B cell (primary cell): ENCODE data around the gene ZC3H10.

Experiments used
- CTCF ChIP-seq: fragments of 200-600 bp; IDR thresholded peaks from one replicate; pipeline ENCODE4 v1.8.0; 2022; ENCODE audit warnings: antibody characterized with exemption, mild to moderate bottlenecking
- EZH2 ChIP-seq: IDR thresholded peaks from 2 replicates; pipeline ENCODE4 v1.6.1; 2012; ENCODE audit warnings: borderline replicate concordance, low read depth, mild to moderate bottlenecking, moderate library complexity, low read length; ENCODE audit not compliant: insufficient read depth, poor library complexity, severe bottlenecking

DNA sequence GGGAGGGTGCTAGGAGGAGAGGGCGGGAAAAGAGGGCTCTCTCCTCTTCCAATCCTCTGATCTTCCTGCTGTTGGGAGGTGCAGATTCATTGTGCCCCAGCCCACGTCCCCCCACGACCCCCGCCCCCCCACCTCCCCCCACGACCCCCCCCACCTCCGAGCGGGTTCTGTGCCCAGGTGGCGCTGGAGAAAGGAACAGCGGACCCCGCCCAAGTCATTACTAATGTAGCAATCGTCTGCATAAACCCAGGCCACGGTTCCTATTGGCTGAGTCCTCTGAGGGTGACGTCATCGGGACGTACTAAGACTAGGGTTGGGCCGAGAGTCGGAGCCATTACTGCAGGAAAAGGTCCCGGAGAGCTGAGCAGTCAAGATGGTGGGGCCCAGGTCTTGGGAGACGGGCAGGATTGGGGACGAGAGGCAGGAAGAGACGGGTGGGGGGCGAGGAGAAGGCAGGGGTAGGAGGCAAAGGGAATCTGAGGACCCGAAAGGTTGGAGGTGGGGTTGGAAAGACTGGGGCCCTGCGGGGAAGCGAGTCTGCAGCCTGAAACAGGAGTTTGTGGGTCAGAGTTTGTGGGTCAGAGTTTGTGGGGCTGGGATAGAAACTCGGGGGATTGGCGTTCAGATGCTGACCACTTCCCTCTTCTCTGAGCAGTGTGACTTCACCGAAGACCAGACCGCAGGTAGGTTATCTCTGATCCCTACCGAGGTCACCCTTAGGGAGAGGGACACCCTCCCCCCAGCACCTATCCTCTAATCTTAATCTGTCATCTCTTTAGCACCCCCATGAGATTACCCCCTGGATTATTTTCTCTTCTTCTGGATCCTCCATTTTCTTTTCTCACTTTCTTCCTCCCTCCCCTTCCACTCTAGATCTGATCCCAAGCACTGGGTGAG is 40.2 kb downstream of the ZC3H10 start, which contains the start of gene MYL6:
- no peak for TF ChIP-seq EZH2
- no peak for TF ChIP-seq CTCF
